GM12873 (cell line): Measurements from ENCODE around the gene TSHZ2.

Source experiments
- CTCF ChIP-seq: IDR thresholded peaks from 2 replicates; pipeline ENCODE4 v1.5.1; 2012; ENCODE audit warnings: low read depth, mild to moderate bottlenecking, moderate library complexity, low read length, control low read depth; ENCODE audit not compliant: insufficient read depth; ENCODE audit errors: missing control alignments

The TSHZ2 gene

GRCh38 chr20:53331151-53331973, 359.2 kb downstream of the TSHZ2 start:
- TF ChIP-seq CTCF = no peak

- no peak for TF ChIP-seq CTCF
These were observed 360.1 kb downstream of the TSHZ2 start for GRCh38 chr20:53332022-53332837.

GRCh38 chr20:53334861-53335260, 362.7 kb downstream of the TSHZ2 start:
- TF ChIP-seq CTCF = no peak

- no peak for TF ChIP-seq CTCF
These were observed 363.4 kb downstream of the TSHZ2 start for GRCh38 chr20:53335555-53335954.

GRCh38 chr20:53336892-53337291, 364.7 kb downstream of the TSHZ2 start:
- peak; percentile 13 for TF ChIP-seq CTCF

GRCh38 chr20:53337390-53338101, 365.4 kb downstream of the TSHZ2 start:
- no peak for TF ChIP-seq CTCF

GRCh38 chr20:53338716-53339115, 366.6 kb downstream of the TSHZ2 start:
- no peak for TF ChIP-seq CTCF
